ENCODE data around the gene SLCO2A1.

DNA sequence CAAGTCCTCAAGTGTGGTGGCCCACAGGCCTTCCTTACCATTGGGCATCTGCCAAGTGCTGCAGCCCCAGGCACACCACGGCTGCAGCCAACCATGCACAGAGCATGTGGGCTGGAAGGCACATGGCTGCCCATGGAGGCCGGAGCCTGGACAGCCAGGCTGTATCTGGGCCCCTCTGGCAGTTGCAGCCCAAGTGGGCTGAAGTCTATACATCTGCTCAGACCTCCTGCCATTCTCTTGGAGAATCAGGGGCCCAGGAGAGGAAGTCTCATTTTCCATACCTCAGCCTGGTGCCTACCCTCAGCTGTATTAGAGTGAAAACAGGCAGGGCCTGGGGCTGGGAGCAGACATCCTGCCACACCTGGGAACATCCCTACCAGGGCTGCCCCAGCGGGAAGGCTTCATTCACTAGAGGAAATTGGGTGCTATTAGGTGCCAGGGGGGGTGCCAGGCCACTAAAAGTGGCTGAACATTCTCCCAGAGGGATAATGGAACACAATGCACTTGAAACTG lies 48.0 kb upstream of the SLCO2A1 start:
- TF ChIP-seq EZH2 (IDR thresholded peaks at IDR 0.05) (no peak), POLR2AphosphoS5 (IDR thresholded peaks at IDR 0.05; ENCODE audit: borderline replicate concordance, low read depth, low read length) (no peak), FOXP2 (optimal IDR thresholded peaks at IDR 0.05; ENCODE audit: control extremely low read depth, extremely low read length, insufficient read depth) (no peak)

Data from SK-N-MC (cell line).